ENCODE results near the gene SDK2. TPM values are rescaled to one million over a fixed set of nuclear protein-coding genes. Genes with fewer than 3 reads are reported as not detected.

Gene SDK2
- total and polyA plus RNA-seq, 2 of the 8 experiments (the other 6 are each of a cell fraction or from before 2014, with no cell fraction given), result 3.9 to 4.1 TPM

DNA sequence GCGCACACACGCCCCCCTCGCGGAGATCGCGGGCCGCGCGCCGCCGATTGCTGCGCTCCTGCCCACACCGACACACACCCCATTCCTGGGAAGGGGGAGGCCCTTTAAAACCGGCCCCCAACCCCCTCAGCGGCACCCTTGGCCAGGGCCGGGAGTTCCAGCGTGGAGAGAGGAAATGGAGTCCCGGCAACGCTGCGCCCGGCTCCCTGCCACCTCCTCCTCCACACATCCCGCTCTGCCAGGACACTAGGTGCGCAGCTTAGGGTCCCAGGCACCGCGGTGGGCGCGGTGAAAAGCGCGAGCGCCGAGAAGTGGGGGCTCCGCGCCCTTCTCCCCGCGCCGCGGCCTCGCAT is 332.8 kb downstream of the SDK2 start:
- H3K18ac ChIP-seq (ENCODE audit: extremely low read depth, low read length), result no peak overlapping the region; the same call in none of the 2 replicates
- H3K9ac ChIP-seq (replicated peaks in 1 of 4; ENCODE audit: extremely low read depth in 1 of 4, low read depth in 3 of 4, low read length in 3 of 4), result peak overlapping the region; percentile 34 to 73 (median 42); a peak in 3 of 7 replicates
- no peak overlapping the region for H2AK5ac ChIP-seq (ENCODE audit: low read depth, low read length)

More for the DNA sequence above, 332.8 kb downstream of the SDK2 start:
- H3K4me1 ChIP-seq (replicated peaks in 1 of 4; ENCODE audit: control insufficient read depth in 3 of 4, insufficient read depth in 4 of 4, low read length in 3 of 4), result peaks cover 2 to 21% (median 17%) of the 10 kb centered on the region in 4 experiments
- H2AFZ ChIP-seq (ENCODE audit: low read length), result 0 out of 2 replicates have a peak overlapping the region, but pooled peaks have one; percentile 42
- TF ChIP-seq SAP30 (IDR thresholded peaks at IDR 0.05; ENCODE audit: insufficient read depth, insufficient replicate concordance, low read length) (peak; percentile 16), KDM4A (IDR thresholded peaks at IDR 0.05; ENCODE audit: low read depth, low read length, severe bottlenecking) (peak; percentile 73), BACH1 (IDR thresholded peaks at IDR 0.05; ENCODE audit: low read length) (no peak), TAF7 (optimal IDR thresholded peaks at IDR 0.05; ENCODE audit: borderline replicate concordance, low read depth, low read length) (no peak), RFX5 (IDR thresholded peaks at IDR 0.05; ENCODE audit: borderline replicate concordance, low read depth, low read length) (no peak), SIN3A (conservative IDR thresholded peaks at IDR 0.05 in 1 of 2, IDR thresholded peaks at IDR 0.05 in 1 of 2; ENCODE audit: low read depth in 1 of 2, low read length in 2 of 2) (0 out of 4 replicates have a peak, but pooled peaks of 1 of the 2 experiments have one; percentile 2)
- H2BK120ac ChIP-seq (replicated peaks; ENCODE audit: low read depth, low read length), result no peak overlapping the region
- peaks cover 0 to 2% of the 10 kb centered on the region in 2 experiments for H4K20me1 ChIP-seq (replicated peaks in 1 of 2; ENCODE audit: control insufficient read depth in 1 of 2, insufficient read depth in 2 of 2, low read length in 2 of 2)
- H4K91ac ChIP-seq (replicated peaks; ENCODE audit: insufficient read length, low read length), result peak overlapping the region; percentile 36
- peaks cover 0 to 10% (median 5%) of the 10 kb centered on the region in 4 experiments; a peak in 3 of 7 replicates for H3K27me3 ChIP-seq (replicated peaks in 1 of 4; ENCODE audit: control insufficient read depth in 3 of 4, extremely low read depth in 1 of 4, insufficient read depth in 3 of 4, low read length in 3 of 4)
- H3K4me3 ChIP-seq (ENCODE audit: extremely low read depth in 1 of 4, insufficient read depth in 2 of 4, low read depth in 3 of 4, low read length in 4 of 4), result peak overlapping the region; percentile 78 to 92 (median 82)
- H3K36me3 ChIP-seq (ENCODE audit: control insufficient read depth in 2 of 4, insufficient read depth in 4 of 4, low read length in 3 of 4), result no peaks in the 10 kb centered on the region
- no peaks in the 10 kb centered on the region; the same call in none of the 2 replicates for H3K79me1 ChIP-seq (ENCODE audit: low read depth, low read length)
- ChIA-PET POLR2A (ENCODE audit: partially characterized antibody) (interaction anchor here (0.6 to 6.6 kb wide), 9 partner anchors 9 to 91 kb away, joined by 3 to 49 read pairs (median 5); no protein-coding TSS in a partner anchor), CTCF (ENCODE audit: partially characterized antibody) (interaction anchor here (0.8 to 8.5 kb wide), 18 partner anchors 10 to 80 kb away, joined by 3 to 53 read pairs (median 8); partner anchors contain the start of gene CPSF4L)
- H2BK12ac ChIP-seq (ENCODE audit: low read depth, low read length), result no peak overlapping the region
- peak overlapping the region; percentile 93 for H3K4me2 ChIP-seq (ENCODE audit: insufficient read depth in 1 of 2, low read depth in 2 of 2, low read length in 2 of 2)
- no peaks in the 10 kb centered on the region for H3K9me3 ChIP-seq (ENCODE audit: insufficient read depth in 2 of 2, low read depth in 1 of 2, low read length in 1 of 2)
- peak overlapping the region; percentile 61; the same call in 1 of the 2 replicates for H2BK15ac ChIP-seq (ENCODE audit: low read length)
- peaks cover 0 to 19% of the 10 kb centered on the region in 2 experiments; a peak in 1 of 4 replicates for H3K79me2 ChIP-seq (ENCODE audit: control insufficient read depth in 1 of 2, insufficient read depth in 2 of 2, low read length in 2 of 2)
- no peak overlapping the region for H4K5ac ChIP-seq (ENCODE audit: insufficient read length, low read depth, low read length)
- no peak overlapping the region for H2BK5ac ChIP-seq (ENCODE audit: low read depth, low read length)
- H3K56ac ChIP-seq (replicated peaks; ENCODE audit: insufficient read length, low read depth, low read length), result peak overlapping the region; percentile 12
- DNase-seq (ENCODE audit: low read depth in 1 of 2, low spot score in 2 of 2) (peak in 1 of 2 experiments; percentile 71), FAIRE-seq (no peak)
- peak overlapping the region; percentile 54 for H4K8ac ChIP-seq (ENCODE audit: extremely low read depth, insufficient read depth, low read length)
- no peak overlapping the region for H3K27ac ChIP-seq (ENCODE audit: low read depth, low read length)
- H3K23ac ChIP-seq (ENCODE audit: insufficient read length), result no peak overlapping the region
- H2BK20ac ChIP-seq (ENCODE audit: low read length), result no peak overlapping the region
- 1% methylated on average over 16 of the region's 38 CpGs; no CpG with 5 or more reads in 1 of the 2 experiments for WGBS, 2 experiments (ENCODE audit: extremely low coverage in 1 of 2, insufficient coverage in 1 of 2, insufficient read length in 1 of 2, insufficient replicate concordance in 2 of 2, low coverage in 1 of 2, low lambda C conversion rate in 2 of 2, missing lambda C conversion rate in 1 of 2)
- H3K4ac ChIP-seq (replicated peaks; ENCODE audit: insufficient read length, low read depth, low read length), result no peak overlapping the region
- H3K23me2 ChIP-seq (ENCODE audit: low read depth, low read length), result peaks cover 16% of the 10 kb centered on the region; the same call in 1 of the 2 replicates
- H3K14ac ChIP-seq (ENCODE audit: insufficient read length), result no peak overlapping the region
